ENCODE results near the gene LRCH1. TPM values are rescaled to one million over a fixed set of nuclear protein-coding genes. Genes with fewer than 3 reads are reported as not detected.

LRCH1 gene
- total RNA-seq, 4 donors from 2014 or later = 34.3 to 43.9 (median 40.3) TPM

GRCh38 chr13:46643165-46643777 lies 90.3 kb downstream of the LRCH1 start:
- no peak overlapping the region for H3K4me3 ChIP-seq (ENCODE audit: low read depth, poor library complexity, severe bottlenecking)
- intact Hi-C loops (cut with DNase I; ENCODE audit: low total_unique reads) = no loop called here
- 88 to 90% methylated on average over 5 of the region's 5 CpGs for WGBS, 2 donors
- no peak for DNase-seq (ENCODE audit: low spot score in 2 of 2)
- TF ChIP-seq, protein P1, sequence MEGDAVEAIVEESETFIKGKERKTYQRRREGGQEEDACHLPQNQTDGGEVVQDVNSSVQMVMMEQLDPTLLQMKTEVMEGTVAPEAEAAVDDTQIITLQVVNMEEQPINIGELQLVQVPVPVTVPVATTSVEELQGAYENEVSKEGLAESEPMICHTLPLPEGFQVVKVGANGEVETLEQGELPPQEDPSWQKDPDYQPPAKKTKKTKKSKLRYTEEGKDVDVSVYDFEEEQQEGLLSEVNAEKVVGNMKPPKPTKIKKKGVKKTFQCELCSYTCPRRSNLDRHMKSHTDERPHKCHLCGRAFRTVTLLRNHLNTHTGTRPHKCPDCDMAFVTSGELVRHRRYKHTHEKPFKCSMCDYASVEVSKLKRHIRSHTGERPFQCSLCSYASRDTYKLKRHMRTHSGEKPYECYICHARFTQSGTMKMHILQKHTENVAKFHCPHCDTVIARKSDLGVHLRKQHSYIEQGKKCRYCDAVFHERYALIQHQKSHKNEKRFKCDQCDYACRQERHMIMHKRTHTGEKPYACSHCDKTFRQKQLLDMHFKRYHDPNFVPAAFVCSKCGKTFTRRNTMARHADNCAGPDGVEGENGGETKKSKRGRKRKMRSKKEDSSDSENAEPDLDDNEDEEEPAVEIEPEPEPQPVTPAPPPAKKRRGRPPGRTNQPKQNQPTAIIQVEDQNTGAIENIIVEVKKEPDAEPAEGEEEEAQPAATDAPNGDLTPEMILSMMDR (IDR thresholded peaks at IDR 0.05) = no peak
- TF ChIP-seq POLR2A (IDR thresholded peaks at IDR 0.05) = no peak

- no peak for TF ChIP-seq POLR2A (IDR thresholded peaks at IDR 0.05)
- TF ChIP-seq, protein P1 (IDR thresholded peaks at IDR 0.05) = no peak
- no peak for DNase-seq (ENCODE audit: low spot score in 2 of 2)
- no peak overlapping the region for H3K4me3 ChIP-seq (ENCODE audit: low read depth, poor library complexity, severe bottlenecking)
- intact Hi-C loops (cut with DNase I; ENCODE audit: low total_unique reads) = no loop called here
These were observed 91.8 kb downstream of the LRCH1 start for GRCh38 chr13:46644816-46645215.

- 79 to 88% methylated on average over 7 of the region's 7 CpGs for WGBS, 2 donors
- TF ChIP-seq, protein P1 (IDR thresholded peaks at IDR 0.05) = no peak
- TF ChIP-seq POLR2A (IDR thresholded peaks at IDR 0.05) = no peak
- intact Hi-C loops (cut with DNase I; ENCODE audit: low total_unique reads) = no loop called here
- no peak overlapping the region for H3K4me3 ChIP-seq (ENCODE audit: low read depth, poor library complexity, severe bottlenecking)
- DNase-seq (ENCODE audit: low spot score in 2 of 2) = no peak
These were observed 94.6 kb downstream of the LRCH1 start for GRCh38 chr13:46647512-46648065.

DNA sequence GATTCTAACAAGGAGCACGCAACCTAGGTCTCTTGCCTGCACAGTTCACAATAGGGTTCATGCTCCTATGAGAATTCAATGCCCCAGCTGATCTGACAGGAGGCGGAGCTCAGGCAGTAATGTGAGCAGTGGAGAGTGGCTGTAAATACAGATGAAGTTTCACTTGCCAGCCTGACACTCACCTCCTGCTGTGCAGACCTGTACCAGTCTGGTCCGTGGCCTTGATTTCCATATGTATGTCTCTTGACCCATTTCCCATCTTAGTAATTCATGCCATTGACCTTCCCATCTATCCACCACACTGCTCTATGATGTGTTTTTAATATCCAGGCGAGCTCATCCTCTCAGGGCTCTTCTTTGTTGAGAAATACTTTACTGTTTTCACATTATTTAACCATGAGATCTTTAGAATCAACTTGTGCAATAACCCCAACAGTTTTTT lies 95.2 kb downstream of the LRCH1 start:
- intact Hi-C loops (cut with DNase I; ENCODE audit: low total_unique reads) = no loop called here
- WGBS, 2 donors = 54 to 68% methylated on average over 4 of the region's 4 CpGs
- no peak overlapping the region for H3K4me3 ChIP-seq (ENCODE audit: low read depth, poor library complexity, severe bottlenecking)
- no peak for DNase-seq (ENCODE audit: low spot score in 2 of 2)
- TF ChIP-seq POLR2A (IDR thresholded peaks at IDR 0.05) = no peak
- TF ChIP-seq, protein P1 (IDR thresholded peaks at IDR 0.05) = no peak

GRCh38 chr13:46649816-46650215 lies 96.8 kb downstream of the LRCH1 start:
- intact Hi-C loops (cut with DNase I; ENCODE audit: low total_unique reads) = no loop called here

More at GRCh38 chr13:46649816-46650215, 96.8 kb downstream of the LRCH1 start:
- WGBS, 2 donors = 60 to 85% methylated on average over 1 of the region's 1 CpG
- no peak for TF ChIP-seq POLR2A (IDR thresholded peaks at IDR 0.05)
- TF ChIP-seq, protein P1 (IDR thresholded peaks at IDR 0.05) = no peak
- H3K4me3 ChIP-seq (ENCODE audit: low read depth, poor library complexity, severe bottlenecking) = no peak overlapping the region
- DNase-seq (ENCODE audit: low spot score in 2 of 2) = no peak

All from lower leg skin (tissue), 4 donors.